Activated effector memory CD4-positive, alpha-beta T cell treated with anti-CD3 and anti-CD28 coated beads, Interleukin-2, amount 50 U/mL, for 16 hours (primary cell): Measurements from ENCODE around the gene OBSCN.
A peak's percentile ranks its signal among the peaks of the same experiment; 100 is the strongest.
"Not testable (repeated sequence)": the region's sequence is repeated elsewhere in the genome, so short reads cannot be mapped to it uniquely, and the experiment has no call there.

Experiments used
- DNase-seq: peaks from one replicate; pipeline ENCODE4 v3.0.0-alpha.2; 2020

Gene OBSCN

DNA sequence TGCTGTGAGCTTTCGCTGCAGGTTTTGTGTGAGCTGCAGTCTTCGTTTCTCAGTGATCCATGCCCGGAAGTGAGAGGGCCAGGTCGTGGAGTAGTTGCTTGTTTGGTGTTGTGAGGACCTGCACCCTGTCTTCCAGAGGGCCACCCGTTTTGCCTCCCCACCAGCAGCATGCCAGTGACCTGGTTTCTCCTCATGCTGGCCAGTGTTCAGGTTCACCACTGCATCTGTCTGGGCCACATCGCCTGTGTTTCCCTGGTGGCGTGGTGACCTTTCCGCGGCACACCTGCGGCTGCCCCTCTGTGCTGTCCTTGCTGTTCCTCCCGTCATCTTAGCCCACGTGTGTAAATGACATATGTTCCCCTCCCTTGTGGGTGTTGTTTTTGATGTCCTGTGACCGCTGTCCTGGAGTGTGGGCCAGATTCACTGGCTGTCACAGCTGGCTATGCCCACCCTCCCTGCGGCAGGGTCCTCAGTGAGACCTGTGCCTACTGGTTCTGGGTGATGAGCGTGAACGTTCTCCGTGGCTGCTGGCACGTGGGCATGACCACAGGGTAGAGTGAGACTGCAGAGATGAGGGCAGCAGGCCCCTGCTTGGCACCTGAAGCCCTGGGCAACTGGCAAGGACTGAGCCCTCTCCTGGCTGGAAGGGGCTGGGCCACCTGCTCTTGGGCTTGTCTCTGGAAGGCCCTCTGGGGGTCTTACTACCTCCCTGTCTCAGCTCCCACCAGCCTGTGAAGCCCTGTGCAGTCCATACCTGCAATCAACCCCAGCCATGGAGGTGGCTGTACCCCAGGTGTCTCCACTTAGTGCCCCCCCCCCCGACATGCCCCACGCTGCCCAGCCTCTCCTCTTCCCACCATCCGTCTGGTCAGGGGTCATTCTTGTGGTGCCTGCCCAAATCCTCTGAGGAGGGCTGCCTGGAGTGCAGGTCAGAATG lies 35.0 kb upstream of the OBSCN start:
- peak; percentile 62 for DNase-seq

DNA sequence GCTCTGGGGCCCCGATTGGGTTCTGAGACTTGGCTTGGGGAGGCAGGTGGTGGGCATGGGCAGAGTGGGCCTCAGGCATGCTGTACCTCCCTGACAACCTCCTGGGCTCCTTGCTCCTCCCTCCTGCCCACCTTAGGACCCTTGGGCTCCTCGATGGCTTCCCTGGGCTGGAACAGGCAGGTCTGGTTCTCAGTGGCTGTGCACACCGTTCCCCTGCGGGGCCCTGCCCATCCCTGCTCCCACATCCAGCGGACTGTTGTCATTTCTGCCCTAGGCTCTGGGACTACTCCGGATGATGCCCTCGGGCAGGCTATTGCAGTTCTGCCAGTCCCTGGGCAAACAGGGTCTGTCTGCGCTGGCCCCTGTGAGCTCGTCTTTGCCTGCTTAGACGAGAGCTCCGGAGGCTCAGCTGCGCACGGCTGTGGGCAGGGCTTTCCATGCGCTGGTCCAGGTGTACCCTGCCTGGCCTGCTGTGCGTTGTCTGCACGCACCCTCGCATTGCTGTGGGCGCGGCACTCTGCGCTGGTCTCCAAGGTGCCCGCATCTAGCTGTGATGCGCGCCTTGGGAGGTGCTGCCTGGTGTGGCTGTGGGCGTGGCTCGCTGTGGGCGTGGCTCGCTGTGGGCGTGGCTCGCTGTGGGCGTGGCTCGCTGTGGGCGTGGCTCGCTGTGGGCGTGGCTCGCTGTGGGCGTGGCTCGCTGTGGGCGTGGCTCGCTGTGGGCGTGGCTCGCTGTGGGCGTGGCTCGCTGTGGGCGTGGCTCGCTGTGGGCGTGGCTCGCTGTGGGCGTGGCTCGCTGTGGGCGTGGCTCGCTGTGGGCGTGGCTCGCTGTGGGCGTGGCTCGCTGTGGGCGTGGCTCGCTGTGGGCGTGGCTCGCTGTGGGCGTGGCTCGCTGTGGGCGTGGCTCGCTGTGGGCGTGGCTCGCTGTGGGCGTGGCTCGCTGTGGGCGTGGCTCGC lies 34.0 kb upstream of the OBSCN start:
- peak; percentile 83 for DNase-seq

- peak; percentile 83 for DNase-seq
Observed at GRCh38 chr1:228174482-228175315, 33.1 kb upstream of the OBSCN start.

DNA sequence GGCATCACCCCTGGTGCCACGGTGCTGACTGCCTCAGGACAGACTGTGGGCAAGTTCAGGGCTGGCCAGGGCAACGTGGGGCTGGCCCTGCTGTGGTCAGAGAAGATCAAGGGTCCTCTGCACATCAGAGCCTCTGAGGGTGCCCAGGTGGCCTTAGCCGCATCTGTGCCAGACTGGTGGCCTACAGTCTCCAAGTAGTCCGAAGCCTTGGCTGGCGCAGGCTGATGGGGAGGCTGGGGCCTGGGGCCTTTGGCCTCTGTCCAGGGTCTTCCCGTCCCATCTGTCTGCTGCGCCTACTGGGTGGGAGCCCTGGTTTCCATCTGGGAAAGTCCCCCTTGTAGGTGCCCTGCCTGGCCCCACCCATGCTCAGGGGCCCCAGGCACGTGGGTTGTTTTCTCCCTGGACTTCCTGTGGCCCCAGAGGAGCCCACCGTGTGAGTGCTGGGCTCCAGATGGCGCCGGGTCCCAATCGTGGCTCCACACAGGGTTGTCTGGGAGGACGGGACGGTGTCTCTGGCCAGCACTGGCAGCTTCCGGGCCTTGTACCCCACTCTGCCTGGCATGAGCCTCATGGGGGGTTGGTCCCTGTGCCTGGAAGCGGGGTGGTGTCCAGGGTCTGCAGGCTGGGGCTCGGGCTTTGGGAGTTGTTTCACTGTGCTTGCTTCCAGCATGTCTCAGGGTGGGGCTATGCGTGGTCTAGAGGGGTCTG lies 32.4 kb upstream of the OBSCN start:
- peak; percentile 63 for DNase-seq

- DNase-seq, result peak; percentile 58
Observed at GRCh38 chr1:228176024-228176395, 31.8 kb upstream of the OBSCN start.

DNA sequence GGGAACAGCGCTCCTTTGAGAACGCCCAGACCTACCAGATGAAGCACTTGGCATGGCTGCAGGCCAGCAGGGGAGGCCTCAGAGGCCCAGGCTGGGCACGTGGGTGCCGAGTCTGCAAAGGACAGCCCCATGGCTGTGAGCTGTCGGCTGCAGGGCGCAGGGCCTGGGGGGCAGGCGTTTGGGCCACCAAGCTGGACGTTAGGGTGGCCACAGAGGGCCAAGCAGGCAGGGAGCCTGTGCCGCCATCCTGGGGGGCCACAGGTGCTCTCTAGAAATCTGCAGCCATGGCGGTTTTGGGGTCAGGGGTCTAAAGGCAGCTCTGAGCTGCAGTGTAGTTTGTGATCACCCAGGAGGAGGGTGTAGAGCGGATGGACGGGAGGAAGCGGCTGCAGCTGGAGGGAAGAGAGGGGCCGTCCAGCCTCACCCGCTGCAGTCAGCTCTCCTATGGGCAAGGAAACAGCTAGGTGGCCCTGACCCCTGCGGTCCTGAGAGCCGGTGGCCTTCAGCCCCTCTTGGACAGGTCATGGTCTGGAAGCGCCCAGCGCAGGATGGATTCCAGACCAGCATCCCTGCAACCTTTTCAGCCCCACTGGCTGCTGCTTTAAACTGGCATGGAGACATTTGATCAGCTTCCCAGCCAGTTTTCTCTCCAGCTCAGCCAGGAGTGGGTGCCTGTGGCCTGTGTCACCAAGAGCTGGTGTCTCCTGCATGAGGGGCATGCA lies 31.2 kb upstream of the OBSCN start:
- DNase-seq, result peak; percentile 58

- DNase-seq, result no peak
Observed at GRCh38 chr1:228177183-228177475, 30.7 kb upstream of the OBSCN start.

GRCh38 chr1:228177721-228178710 lies 29.8 kb upstream of the OBSCN start:
- DNase-seq, result peak; percentile 31

GRCh38 chr1:228178737-228179684 lies 28.8 kb upstream of the OBSCN start:
- DNase-seq, result peak; percentile 49

DNA sequence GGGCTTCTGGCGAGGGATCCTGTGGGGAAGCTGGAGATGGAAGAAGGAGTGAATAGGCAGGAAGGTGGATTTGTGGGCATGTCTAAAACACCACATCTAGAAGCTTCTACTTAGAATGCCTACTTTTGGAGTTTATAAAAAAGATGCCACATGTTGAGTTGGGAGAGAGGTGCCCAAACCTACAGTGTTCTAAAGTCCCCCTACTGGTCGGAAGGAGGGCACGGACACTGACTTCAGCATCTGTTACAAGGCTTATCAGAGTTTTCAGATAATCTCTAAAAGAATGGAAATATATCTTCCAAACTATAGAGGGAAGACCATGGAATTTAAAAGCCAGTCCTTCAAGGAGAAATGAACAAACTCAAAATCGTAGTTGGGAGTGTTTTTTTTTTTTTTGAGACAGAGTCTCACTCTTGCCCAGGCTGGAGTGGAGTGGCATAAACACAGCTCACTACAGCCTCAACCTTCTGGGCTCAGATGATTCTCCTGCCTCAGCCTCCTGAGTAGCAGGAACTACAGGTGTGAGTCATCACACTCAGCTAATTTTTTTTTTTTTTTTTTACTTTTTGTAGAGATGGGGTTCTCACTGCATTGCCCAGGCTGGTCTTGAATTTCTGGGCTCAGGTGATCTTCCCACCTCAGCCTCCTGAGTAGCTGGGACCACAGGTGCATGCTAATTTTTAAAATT lies 27.4 kb upstream of the OBSCN start:
- no peak for DNase-seq

GRCh38 chr1:228180959-228181644 lies 26.7 kb upstream of the OBSCN start:
- peak; percentile 45 for DNase-seq

GRCh38 chr1:228181645-228182034 lies 26.2 kb upstream of the OBSCN start:
- peak; percentile 39 for DNase-seq

DNA sequence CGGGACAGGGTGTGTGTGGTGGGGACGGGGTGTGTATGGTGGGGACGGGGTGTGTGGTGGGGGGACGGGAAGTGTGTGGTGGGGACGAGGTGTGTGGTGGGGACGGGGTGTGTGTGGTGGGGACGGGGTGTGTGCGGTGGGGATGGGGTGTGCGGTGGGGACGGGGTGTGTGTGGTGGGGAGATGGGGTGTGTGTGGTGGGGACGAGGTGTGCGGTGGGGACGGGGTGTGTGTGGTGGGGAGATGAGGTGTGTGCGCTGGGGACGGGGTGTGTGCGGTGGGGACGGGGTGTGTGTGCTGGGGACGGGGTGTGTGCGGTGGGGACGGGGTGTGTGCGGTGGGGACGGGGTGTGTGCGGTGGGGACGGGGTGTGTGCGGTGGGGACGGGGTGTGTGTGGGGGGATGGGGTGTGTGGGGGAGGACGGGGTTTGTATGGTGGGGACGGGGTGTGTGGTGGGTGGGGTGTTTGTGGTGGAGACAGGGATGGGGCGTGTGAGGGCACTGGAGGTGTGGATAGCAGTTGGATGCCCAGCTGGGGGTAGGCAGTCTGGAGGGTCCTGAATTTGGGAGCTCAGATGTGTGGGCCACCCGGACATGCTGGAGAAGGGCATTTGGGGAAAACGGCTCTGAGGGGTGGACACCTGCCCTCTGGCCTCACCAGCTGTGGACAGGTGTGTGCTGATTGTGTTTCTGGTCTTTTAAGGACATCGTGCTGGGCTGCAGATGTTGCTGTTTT lies 25.4 kb upstream of the OBSCN start:
- DNase-seq, result peak; percentile 36

DNA sequence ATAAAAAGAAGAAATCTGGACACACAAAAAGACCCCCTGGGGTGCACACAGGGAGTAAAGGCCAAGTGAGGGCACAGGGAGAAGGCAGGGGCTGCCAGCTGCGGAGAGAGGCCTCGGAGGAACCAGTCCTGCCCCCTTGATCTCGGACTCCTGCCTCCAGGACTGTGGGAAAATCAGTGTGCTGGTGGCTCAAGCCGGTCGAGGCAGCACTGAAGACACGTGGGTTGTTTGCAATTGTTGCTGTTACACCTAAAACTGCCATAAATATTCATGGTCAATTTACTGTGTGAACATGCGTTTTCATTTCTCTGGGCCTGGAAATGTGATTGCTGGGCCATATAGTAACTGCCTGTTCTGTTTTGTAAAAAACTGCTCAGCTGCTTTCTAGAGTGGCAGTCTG lies 23.7 kb upstream of the OBSCN start:
- DNase-seq, result peak; percentile 48

GRCh38 chr1:228185641-228185965 lies 22.2 kb upstream of the OBSCN start:
- DNase-seq, result peak; percentile 79

DNA sequence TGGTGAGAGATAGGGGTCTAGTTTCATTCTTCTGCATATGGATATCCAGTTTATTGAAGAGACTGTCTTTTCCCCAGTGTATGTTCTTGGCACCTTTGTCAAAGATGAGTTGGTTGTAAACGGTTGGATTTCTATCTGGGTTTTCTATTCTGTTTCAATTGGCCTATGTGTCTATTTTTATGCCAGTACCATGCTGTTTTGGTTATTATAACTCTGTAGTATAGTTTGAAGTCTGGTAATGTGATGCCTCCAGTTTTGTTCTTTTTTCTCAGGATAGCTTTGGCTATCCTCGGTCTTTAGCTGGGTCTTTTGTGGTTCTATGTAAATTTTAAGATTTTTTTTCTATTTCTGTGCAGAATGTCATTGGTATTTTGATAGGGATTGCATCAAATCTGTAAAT lies 19.6 kb upstream of the OBSCN start:
- not testable (repeated sequence) for DNase-seq

DNA sequence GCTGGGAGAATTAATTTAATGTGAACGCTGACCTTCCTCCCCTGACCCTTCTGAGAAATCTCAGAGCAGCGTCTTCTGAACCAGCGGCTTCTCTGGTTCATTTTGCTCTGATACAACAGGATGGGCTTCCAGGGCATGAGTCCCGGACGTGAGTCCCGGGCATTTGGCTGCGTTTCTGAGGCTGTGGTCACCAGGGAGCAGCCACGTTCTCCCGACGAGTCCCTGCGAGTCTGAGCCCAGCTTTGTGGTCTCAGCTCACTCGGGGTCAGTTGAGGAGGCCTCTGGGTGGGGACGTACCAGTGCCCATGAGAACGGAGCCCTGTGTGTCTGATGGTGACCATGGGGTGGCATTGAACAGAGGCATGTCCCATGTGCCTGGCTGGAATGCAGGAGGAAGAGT lies 17.7 kb upstream of the OBSCN start:
- DNase-seq, result peak; percentile 21
